SKM-1 treated with dmso at 0.1 percent for 144 hours (cell line): ENCODE measurements around the gene MAPK14.

ENCODE experiments used
- DNase-seq: peaks from one replicate; lab custom pipeline; 2025; ENCODE audit not compliant: unreplicated experiment; lab: John Stamatoyannopoulos, UW

MAPK14 gene

DNA sequence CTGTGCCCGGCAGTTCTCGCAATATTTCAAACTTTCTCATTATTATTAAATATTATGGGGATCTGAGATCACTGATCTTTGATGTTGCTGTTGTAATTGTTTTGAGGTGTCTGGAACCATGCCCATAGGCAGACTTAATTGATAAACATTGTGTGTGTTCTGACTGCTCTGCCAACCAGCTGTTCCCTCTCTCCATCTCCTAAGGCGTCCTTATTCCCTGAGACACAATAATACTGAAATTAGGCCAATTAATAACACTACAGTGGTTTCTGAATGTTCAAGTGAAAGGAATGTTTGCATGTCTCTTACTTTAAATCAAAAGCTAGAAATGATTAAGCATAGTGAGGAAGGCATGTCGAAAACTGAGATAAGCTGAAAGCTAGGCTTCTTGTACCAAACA is 7.6 kb downstream of the MAPK14 start:
- DNase-seq, result no peak

DNA sequence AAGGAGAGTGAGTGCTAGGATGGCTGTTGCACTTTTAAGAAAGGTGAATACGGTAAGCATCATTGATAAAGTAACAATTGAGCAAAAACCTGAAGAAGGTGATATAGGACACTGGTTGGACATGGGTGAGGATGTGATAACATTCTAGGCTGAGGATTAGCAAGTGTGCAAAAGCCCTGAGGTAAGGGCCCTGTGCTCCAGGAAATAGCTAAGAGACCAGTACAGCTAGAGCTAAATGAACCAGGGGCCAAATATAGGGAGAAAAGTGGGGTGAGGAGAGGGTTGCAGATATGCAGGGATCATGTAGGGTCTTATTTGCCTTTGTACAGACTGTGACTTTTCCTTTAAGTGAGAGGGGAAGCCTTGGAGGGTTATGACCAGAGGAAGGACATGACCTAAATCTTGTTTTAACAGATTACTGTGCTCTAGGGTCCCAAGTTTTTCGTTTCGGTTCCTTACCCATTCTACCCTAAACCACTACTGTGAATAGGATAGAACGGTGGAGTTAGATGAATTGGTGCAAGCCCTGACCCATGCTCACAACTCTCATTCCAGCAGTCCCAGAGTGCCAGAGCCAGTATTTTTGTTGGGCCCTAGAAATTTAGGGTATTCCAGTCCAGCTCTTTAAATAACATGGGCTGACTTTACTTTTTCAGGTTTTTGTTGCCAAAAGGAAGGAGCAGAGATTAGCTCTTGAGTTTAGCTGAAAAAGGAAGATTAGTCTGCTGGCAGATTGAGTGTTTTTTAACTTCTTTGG is 10.7 kb downstream of the MAPK14 start:
- no peak for DNase-seq

DNA sequence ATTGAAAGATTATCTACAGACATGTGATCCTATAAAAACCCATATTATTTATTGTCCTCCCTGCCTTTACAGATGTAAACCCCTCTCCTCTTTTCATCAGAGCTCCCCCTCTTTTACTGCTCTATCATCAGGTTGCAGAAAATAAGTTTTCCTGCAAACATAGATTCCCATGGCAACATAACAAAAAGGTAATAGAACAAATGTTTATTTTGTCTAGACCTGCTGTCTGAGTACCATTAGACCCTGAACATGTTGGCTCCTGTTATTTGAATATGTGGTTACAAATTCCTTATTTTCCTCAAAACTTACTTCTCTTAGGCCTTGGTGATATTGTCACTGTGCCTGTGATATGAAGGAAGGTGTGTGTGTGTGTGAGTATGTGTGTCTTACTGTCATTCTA is 11.5 kb downstream of the MAPK14 start:
- no peak for DNase-seq

DNA sequence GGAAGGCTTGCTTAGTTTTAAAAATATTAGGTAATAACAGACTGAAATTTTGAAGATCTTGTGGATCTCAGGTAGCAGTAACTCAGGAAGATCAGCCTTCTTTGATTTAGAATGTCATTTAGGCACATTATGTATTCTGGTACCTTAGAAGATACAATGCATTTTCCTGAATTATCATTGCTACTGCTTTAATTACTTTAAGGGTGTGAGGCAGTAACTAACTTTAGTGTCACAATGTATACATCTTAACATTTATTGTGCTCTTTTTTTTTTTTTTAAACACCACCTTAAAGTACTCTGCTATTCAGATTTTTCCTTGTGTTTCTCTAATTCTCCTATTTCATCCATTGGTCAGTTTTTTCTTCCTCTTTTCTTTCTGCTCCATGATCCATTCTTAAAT is 13.3 kb downstream of the MAPK14 start:
- DNase-seq, result no peak

DNA sequence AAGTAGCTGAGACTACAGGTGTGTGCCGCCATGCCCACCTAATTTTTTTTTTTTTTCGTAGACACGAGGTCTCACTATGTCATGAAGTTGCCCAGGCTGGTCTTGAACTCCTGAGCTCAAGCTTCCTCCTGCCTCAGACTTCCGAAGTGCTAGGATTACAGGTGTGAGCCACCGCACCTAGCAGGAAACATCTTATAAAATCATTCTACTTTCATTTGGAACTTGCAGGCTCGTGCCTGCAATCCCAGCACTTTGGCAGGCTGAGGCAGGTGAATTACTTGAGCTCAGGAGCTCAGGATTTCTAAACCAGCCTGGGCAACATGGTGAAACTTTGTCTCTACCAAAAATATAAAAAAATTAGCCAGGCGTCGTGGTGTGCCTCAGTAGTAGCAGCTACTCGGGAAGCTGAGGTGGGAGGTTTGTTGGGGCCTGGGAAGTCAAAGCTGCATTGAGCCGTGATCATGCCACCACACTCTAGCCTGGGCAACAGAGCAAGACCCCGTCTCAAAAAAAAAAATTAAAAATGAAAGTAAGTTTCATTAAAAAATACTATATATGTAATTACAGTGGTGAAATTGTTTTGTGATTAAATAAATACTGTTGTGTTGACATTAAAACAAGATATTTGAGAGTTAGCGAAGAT is 15.1 kb downstream of the MAPK14 start:
- no peak for DNase-seq

DNA sequence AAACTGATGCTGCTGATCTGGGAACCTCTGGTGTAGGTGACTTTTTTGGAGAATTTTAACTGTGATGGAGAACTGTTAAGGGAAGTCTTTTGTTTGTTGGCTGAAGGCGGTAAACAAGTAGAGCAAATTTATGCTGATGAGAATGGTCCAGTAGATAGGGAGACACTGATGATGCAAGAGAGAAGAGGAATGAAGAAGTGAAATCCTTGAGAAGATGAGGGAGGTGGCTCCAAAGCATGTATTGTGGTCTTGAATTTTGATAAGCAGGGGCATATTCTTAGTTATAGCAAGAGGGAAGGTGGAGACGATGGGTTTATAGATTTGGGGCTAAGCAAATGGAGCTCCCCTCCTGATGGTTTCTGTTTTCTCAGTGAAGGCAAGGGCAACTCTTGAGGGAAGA is 22.0 kb downstream of the MAPK14 start:
- no peak for DNase-seq

DNA sequence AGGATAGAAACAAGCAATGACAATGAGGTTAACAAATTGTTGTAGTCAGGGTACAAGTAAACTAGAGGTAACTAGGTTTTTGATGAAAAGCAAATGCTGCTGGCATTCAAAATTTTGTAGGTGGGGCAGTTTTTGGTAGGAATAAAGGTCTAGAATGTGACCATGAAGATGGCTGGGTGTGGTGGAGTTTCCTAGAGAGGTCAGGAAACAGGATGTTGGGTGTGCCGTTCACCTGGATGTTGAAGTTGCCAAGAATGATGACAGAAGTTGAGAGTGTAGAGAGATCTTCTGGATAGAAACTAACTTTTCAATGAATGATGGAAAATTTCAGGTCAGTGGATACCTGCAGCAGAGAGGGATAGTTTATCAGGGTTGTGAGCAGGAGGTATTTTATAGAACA is 22.7 kb downstream of the MAPK14 start:
- no peak for DNase-seq

DNA sequence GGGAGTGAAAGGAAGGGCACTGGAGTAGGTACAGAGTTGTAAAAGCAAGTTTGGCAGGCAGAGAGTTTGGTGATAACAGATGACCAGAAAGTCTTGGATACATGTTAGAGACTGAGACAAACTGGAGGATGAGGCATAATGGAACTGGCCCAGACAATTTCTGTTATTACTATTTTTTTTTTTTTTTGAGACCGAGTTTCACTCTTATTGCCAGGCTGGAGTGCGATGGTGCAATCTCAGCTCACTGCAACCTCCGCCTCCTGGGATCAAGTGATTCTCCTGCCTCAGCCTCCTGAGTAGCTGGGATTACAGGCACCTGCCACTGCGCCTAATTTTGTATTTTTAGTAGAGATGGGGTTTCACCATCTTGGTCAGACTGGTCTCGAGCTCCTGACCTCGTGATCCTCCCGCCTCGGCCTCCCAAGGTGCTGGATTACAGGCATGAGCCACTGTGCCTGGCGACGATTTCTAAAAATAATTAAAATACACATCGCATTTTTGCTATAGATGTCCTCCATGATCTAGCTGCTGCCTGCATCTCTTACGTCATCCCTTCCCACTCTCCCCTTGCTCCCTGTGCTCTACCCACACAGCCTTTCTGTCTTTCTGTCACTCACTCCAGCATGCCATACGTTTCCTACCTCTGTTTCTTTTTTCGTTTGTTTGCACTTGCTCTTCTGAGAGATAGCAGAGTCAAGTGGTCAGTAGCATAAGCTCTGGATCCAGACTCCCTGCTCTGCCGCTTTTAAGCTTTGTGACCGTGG is 23.5 kb downstream of the MAPK14 start:
- DNase-seq, result no peak

DNA sequence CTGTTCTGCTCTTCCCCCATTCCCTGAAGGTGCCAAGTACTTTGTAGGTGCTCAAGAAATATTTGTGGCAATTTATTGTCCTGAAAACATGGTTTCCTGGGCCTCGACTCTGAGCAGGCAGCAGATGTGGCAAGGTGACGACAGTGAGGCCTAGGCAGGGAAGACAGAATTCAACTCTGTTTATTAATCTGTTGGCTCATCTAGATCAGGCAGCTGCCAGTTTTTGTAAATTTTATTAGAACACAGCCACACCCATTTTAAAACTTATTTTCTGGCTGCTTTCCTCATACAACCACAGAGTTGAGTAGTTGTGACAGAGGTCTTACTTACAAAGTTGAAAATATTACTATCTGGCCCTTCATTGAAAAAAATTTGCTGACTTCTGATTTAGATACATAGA is 24.5 kb downstream of the MAPK14 start:
- DNase-seq, result no peak

DNA sequence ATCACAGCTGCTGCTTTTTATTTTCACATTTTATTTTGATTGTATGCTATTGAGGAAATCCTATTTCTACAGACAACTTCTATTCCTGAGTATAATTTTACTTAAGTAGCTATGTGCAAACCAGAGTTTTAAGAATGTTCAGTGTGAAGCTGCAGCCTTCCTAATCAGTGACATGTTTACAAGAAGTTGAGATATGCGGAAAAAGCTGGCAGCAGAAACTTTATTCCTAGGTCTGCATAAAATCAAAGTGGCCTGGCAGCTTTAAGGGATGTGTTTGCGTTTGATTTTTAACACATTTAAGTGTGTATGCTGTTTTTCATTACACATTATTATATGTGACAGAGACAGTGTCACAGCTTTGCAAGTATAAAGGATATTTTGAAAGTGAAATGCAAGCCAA is 26.3 kb downstream of the MAPK14 start:
- no peak for DNase-seq

DNA sequence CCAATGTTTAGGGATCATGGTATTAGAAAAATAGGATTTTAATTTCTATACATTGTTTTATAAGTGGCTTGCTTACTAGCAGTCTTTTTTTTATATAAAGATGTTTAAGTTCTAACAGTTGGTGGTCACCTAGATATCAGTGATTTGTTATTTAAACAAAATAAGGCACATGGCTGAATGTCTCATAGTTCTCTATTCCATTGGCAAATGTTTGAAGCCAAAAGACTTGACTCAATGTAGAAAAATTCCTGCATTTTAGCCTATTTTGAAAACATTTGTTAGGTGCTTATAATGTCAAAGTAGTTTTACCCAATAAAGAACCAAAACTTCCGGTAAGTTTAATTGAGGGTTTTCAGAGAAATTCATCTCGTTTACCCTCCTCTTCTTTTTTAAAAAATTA is 26.8 kb downstream of the MAPK14 start:
- no peak for DNase-seq

DNA sequence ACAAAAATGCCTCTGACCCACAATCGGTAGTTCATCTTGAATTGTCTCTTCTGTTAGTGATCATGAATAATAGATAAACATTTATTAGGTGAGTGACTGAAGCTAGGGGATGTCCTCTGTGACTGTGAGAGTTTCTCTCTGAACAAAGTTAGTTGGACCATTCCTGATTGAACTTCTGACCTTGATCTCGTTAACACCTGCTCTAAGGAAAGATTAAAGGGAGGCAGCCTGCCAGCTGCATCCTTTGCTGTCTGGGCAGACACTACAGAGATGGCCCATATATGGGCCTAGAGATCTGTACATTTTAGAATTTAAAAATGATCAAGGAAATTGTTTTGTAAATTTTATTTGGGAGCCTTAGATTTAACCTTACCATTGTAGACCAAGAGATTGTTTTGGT is 27.3 kb downstream of the MAPK14 start:
- DNase-seq, result no peak

DNA sequence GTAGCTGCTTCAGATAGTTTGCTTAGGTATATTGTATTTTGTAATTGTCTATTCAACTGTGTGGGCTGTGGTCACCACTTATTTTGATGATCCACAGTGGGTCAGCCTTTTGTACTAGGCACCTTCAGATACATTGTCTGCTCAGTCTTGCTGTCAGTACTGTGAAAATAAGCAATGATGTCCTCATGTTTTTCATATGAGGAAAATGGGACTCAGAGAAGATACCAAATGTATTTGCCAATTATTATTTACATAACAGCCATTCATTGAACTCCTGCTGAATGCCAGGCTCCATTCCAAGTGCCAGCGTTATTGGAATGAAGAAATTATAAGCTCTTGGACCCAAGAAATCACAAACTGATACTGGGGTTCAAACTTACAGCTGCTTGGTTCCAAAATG is 28.6 kb downstream of the MAPK14 start:
- DNase-seq, result no peak

DNA sequence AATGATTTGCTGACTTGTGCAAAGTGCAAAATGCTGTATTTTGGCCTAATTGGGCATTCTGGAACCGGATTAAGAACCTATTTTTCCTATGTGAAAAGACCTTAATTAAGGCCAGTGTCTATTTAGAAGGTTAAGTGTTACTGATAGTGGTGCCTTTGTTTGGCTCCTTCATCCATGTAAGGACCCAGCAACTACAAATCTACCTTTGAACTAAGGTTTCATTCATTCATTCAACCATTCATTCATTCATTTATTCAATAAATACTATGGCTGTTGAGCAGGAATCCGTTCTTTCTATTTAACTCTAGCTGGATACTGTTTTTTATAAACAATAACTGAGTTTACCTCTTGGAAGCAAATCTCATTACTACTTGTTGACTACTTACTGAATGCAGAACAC is 33.6 kb downstream of the MAPK14 start:
- DNase-seq, result no peak

DNA sequence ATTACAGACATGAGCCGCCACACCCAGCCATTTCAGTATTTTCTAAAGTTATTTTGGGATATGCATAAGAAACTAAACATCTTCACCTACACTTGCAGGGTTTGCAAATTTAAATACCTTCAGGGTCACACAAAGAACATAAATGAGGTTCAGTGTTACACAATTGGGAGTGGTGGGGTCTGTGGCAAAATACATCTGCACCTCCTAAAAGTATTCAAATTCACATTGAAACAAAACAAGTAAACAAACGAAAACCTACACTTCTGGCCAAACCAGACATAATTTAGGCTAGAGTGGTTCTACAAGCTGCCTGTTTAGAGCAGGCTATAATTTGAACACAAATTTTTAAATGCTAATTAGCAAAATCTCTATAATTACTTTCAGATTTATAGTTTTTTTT is 34.6 kb downstream of the MAPK14 start:
- DNase-seq, result no peak

DNA sequence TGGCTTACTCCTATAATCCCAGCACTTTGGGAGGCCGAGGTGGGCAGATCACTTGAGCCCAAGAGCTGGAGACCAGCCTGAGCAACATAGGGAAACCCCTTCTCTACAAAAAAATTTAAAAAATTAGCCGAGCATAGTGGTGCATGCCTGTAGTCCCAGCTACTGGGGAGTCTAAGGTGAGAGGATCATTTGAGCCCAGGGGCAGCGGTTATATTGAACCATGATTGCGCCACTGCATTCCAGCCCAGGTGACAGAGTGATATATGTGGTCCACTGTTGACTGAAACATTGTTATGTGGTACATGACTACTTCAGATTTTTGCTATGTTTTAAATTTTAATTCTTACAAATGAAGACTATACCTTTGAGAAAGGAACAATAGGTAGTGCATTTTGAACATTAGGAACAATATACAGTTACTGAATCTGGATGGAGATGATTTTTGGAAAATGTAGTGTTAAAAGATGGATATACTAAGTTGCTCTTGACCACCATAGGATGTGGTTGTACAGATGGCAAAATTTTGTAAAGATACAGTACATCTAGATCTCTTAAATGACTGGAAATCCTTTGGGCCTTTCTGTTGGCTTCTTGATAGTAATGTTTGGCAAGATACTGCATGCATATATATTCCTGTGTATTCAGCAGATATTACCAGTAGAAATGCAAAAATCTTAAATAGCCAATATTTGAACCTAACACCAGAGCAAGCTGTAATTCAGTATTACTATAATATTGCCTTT is 35.9 kb downstream of the MAPK14 start:
- DNase-seq, result no peak

DNA sequence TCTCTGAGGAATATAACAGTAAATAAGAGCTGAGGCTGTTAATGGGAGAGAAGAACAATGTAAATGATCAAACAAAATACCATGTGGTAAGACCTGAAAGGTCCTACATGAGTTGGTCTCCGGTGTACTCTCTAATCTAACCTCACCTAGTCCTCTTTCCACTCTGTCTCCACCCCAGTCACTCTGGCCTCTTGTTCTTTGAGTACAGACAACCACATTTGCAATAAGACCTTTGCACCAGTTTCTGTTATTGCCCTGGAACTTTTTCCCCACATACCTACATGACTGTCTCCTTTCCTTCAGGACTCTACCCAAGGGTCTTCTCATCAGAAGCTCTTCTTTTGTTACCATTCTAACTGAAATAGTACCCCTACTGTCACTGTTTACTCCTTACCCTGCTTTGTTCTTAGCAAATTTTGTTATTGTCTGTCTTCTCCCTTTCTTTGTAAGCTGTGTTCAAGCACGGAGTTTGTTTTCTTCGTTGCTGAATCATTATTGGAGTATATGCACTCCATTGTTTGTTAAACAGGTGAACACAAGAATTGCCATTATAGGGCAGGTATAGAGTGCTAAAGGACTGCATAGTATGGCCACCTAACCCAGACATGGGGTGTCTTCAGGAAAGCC is 37.3 kb downstream of the MAPK14 start:
- DNase-seq, result no peak

DNA sequence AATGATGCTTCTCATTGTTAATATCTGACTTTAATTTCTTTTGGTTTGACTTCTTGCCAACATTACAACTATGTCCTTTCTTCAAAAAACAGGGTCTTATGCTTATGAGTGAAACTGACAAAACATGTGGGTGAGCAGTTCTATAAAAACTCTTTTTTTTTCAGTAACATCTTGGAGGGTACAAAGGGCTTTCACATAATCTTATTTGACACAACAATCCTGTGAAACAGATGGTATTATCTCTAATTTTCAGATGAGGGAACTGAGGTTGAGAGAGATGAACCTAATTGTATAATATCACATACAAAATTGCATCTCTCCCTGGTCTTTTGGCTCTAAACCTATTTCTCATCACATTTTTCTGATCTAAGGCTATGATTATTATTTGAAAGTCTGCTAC is 38.3 kb downstream of the MAPK14 start:
- DNase-seq, result no peak

DNA sequence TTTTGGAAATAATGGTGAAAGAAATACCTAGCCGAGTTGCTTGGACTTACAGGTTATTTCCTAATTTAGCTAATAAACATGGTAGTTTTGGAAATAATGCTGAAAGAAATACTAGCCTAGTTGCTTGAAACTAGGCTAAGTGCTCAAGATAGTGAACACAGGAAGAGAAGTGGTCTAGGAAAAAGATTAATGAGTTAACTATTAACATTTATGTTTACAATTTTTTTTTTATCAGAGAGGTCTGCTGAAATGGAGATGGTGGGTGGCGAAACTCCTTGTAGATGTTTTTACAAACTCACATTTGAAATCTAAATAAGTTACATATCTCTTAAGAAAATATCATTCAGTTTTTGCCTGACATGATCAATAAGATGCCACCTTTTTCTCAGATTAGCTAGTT is 39.2 kb downstream of the MAPK14 start:
- no peak for DNase-seq

DNA sequence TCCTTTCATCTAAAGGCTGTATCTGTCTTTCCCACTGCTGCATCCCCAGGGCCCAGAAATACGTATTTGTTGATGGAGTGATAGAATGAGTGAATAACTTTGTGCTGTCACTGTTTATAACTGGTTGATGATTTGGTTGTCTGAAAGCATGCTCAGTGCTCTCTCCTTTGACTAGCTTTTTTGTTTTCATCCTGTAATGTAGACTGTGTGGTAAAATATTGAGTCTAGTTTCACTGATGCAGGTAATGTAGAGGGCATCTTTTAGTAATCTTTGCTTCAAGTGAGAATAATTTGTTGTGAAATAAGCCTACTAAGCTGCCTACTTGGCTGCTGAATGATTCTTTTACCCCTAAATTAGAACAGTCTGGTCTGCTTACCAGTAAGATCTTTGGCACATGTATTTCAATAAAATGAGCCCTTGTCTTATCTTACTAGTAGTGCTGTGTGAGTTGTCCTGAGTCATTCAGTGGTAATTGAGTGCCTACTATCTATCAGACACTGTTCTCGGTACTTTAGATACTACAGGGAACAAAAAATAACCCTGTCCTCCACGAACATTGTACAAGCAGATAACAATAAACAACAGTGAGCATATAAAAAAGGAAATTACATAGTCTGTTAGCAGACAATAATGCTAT is 39.9 kb downstream of the MAPK14 start:
- no peak for DNase-seq

DNA sequence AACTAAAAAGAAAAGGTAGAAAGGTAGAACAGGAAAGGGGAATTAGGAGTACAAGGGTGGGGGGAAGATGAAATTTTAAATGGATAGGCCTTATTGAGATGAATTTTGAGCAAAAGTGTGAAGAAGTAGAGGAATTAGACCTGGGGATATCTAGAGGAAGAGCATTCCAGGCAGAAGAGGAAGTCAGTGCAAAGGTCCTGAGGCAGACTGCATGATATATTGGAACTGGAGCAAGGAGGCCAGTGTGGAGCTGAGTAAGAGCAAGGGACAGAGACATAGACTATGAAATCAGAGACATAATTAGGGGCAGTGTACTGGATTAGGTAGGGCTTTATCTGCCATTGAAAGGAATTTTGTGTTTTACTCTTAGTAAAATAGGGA is 40.4 kb downstream of the MAPK14 start:
- no peak for DNase-seq
